ENCODE results near the gene ACBD6. TPM values are rescaled to one million over a fixed set of nuclear protein-coding genes. Genes with fewer than 3 reads are reported as not detected.

Gene ACBD6
- total RNA-seq, 3 donors from 2014 or later (not counting 1 experiment from before 2014, with no cell fraction given), result 29.8 to 47.3 (median 41.9) TPM

GRCh38 chr1:180533266-180533987 lies 31.1 kb upstream of the ACBD6 start:
- Mint-ChIP-seq H3K4me1 (no peaks in the 10 kb centered on the region), H3K36me3 (no peaks in the 10 kb centered on the region), H3K9me3 (no peaks in the 10 kb centered on the region), H3K27ac (no peak overlapping the region), H3K27me3 (ENCODE audit: low read depth in 2 of 2) (peaks cover 9 to 50% of the 10 kb centered on the region in 2 donors), H3K4me3 (no peak overlapping the region)
- no peaks in the 10 kb centered on the region for H3K27me3 ChIP-seq (ENCODE audit: control insufficient read depth, insufficient read depth, low read length)
- H3K27ac ChIP-seq (ENCODE audit: low read length), result no peak overlapping the region
- intact Hi-C loops (cut with micrococcal nuclease), result loop anchor here (5.0 kb wide), 1 partner anchor 329 kb away; no protein-coding TSS in a partner anchor
- no peak overlapping the region for H3K4me3 ChIP-seq (ENCODE audit: low read length)
- no peaks in the 10 kb centered on the region for H3K4me1 ChIP-seq (ENCODE audit: control insufficient read depth, insufficient read depth, low read length)
- H3K36me3 ChIP-seq (ENCODE audit: control insufficient read depth, insufficient read depth, low read length), result no peaks in the 10 kb centered on the region
- DNase-seq (peak in 1 of 2 donors; percentile 76), ATAC-seq (peak in 2 of 3 donors; percentile 68 to 74)
- H3K9me3 ChIP-seq (ENCODE audit: control insufficient read depth, insufficient read depth, low read length), result no peaks in the 10 kb centered on the region
- 70% methylated on average over 8 of the region's 10 CpGs for WGBS (ENCODE audit: insufficient coverage)
- TF ChIP-seq CTCF (IDR thresholded peaks at IDR 0.05), result peak; percentile 57

GRCh38 chr1:180532854-180533253 lies 30.5 kb upstream of the ACBD6 start:
- 85% methylated on average over 3 of the region's 5 CpGs for WGBS (ENCODE audit: insufficient coverage)
- DNase-seq (no peak), ATAC-seq (no peak)
- intact Hi-C loops (cut with micrococcal nuclease), result loop anchor here (5.0 kb wide), 1 partner anchor 329 kb away; no protein-coding TSS in a partner anchor
- Histone ChIP-seq H3K4me1 (ENCODE audit: control insufficient read depth, insufficient read depth, low read length) (no peaks in the 10 kb centered on the region), H3K27ac (ENCODE audit: low read length) (no peak overlapping the region), H3K27me3 (ENCODE audit: control insufficient read depth, insufficient read depth, low read length) (no peaks in the 10 kb centered on the region), H3K9me3 (ENCODE audit: control insufficient read depth, insufficient read depth, low read length) (no peaks in the 10 kb centered on the region), H3K4me3 (ENCODE audit: low read length) (no peak overlapping the region), H3K36me3 (ENCODE audit: control insufficient read depth, insufficient read depth, low read length) (no peaks in the 10 kb centered on the region)
- Mint-ChIP-seq H3K36me3 (no peaks in the 10 kb centered on the region), H3K27ac (no peak overlapping the region), H3K27me3 (ENCODE audit: low read depth in 2 of 2) (peaks cover 9 to 44% of the 10 kb centered on the region in 2 donors), H3K4me1 (no peaks in the 10 kb centered on the region), H3K9me3 (no peaks in the 10 kb centered on the region), H3K4me3 (no peak overlapping the region)
- no peak for TF ChIP-seq CTCF (IDR thresholded peaks at IDR 0.05)

GRCh38 chr1:180530501-180530900 lies 28.1 kb upstream of the ACBD6 start:
- no peaks in the 10 kb centered on the region for H3K9me3 ChIP-seq (ENCODE audit: control insufficient read depth, insufficient read depth, low read length)
- H3K36me3 Mint-ChIP-seq, result no peaks in the 10 kb centered on the region
- DNase-seq (no peak), ATAC-seq (no peak)
- TF ChIP-seq CTCF (IDR thresholded peaks at IDR 0.05), result no peak
- no peak overlapping the region for H3K27ac Mint-ChIP-seq
- intact Hi-C loops (cut with micrococcal nuclease), result loop anchor here (5.0 kb wide), 1 partner anchor 332 kb away; no protein-coding TSS in a partner anchor
- no peak overlapping the region for H3K4me3 ChIP-seq (ENCODE audit: low read length)
- H3K4me1 Mint-ChIP-seq, result peaks cover 0 to 3% of the 10 kb centered on the region in 2 donors
- H3K27ac ChIP-seq (ENCODE audit: low read length), result no peak overlapping the region
- no peaks in the 10 kb centered on the region for H3K27me3 ChIP-seq (ENCODE audit: control insufficient read depth, insufficient read depth, low read length)
- no peaks in the 10 kb centered on the region for H3K9me3 Mint-ChIP-seq
- 87% methylated on average over 4 of the region's 5 CpGs for WGBS (ENCODE audit: insufficient coverage)
- no peaks in the 10 kb centered on the region for H3K36me3 ChIP-seq (ENCODE audit: control insufficient read depth, insufficient read depth, low read length)
- H3K27me3 Mint-ChIP-seq (ENCODE audit: low read depth in 2 of 2), result peaks cover 8 to 31% of the 10 kb centered on the region in 2 donors
- H3K4me1 ChIP-seq (ENCODE audit: control insufficient read depth, insufficient read depth, low read length), result no peaks in the 10 kb centered on the region
- no peak overlapping the region for H3K4me3 Mint-ChIP-seq
